ENCODE results near the gene TDRD3.
"Not testable (repeated sequence)": the region's sequence is repeated elsewhere in the genome, so short reads cannot be mapped to it uniquely, and the experiment has no call there.

The TDRD3 gene

DNA sequence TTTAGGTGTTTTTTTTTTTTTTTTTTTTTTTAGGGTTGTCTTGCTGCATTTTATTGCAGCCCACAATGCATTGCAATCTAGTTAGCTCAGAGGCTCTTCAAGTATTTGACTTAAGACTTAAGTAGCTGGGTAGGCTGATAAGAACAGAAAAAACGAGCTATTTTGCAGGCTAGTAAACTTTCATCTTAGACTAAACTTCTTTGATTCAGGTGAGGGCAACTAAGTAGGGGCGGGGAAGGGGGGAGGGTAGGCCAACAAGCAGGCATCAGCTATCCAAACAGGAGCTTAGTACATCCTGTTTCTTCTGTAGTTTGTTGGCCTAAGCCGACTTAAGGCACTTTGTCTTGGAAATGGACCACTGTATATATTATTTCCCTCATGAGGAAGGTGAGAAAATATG, 4.9 kb upstream of the TDRD3 start:
- Histone ChIP-seq H3K9ac (ENCODE audit: insufficient read length) (no peak overlapping the region), H3K4me3 (no peak overlapping the region), H3K9me3 (ENCODE audit: low read depth, low read length) (no peaks in the 10 kb centered on the region), H3K36me3 (ENCODE audit: insufficient read depth, low read length) (no peaks in the 10 kb centered on the region), H3K27ac (no peak overlapping the region)
- no peak for DNase-seq (ENCODE audit: low read depth, low spot score)
- TF ChIP-seq EZH2 (IDR thresholded peaks at IDR 0.05) = no peak

DNA sequence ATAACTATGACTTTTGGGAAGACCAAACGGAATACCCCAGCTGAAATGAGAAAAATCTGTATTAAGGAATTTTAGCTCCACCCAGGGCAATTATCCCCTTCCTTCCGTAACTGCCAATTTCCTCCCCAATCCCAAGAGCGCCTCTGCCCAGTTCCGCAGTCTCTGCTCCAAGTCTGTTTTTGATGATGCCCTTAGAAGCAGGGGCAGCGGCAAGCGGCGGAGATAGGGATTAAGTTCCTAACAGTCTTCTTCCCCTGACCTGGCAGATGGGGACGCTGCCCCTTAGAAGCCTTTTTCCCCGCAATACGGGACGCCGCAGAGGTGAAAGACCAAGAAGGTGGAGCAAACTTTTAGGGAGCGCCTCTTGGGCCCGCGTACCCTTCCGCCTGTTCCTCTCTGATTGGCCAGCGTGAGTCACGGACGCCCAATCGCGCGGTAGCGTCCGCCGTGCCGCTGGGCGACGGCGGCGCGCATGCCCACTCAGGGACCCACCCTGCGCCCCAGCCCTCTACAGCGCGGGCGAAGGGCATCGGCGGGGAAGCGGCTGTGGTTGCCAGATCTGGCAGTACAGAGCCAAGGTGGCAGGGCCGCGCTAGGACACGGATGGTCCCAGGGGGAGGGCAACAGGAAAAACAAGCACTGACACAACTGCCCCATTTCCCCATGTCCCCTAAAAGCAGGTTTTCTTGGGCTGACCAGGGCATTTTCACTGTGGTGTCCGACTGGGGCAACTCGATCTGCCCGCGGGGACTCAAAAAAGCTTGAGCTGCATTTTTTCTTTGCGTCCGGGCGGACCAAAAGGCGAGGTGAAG, 843 bp upstream of the TDRD3 start:
- peak overlapping the region; percentile 92 for H3K4me3 ChIP-seq
- no peaks in the 10 kb centered on the region for H3K9me3 ChIP-seq (ENCODE audit: low read depth, low read length)
- H3K27ac ChIP-seq = peak overlapping the region; percentile 92
- H3K9ac ChIP-seq (ENCODE audit: insufficient read length) = peak overlapping the region; percentile 94
- no peak for TF ChIP-seq FOXP2 (optimal IDR thresholded peaks at IDR 0.05; ENCODE audit: control extremely low read depth, extremely low read length, insufficient read depth)
- TF ChIP-seq POLR2AphosphoS5 (IDR thresholded peaks at IDR 0.05; ENCODE audit: borderline replicate concordance, low read depth, low read length) = peak; percentile 94
- no peaks in the 10 kb centered on the region for H3K36me3 ChIP-seq (ENCODE audit: insufficient read depth, low read length)
- DNase-seq (ENCODE audit: low read depth, low spot score) = peak; percentile 72

DNA sequence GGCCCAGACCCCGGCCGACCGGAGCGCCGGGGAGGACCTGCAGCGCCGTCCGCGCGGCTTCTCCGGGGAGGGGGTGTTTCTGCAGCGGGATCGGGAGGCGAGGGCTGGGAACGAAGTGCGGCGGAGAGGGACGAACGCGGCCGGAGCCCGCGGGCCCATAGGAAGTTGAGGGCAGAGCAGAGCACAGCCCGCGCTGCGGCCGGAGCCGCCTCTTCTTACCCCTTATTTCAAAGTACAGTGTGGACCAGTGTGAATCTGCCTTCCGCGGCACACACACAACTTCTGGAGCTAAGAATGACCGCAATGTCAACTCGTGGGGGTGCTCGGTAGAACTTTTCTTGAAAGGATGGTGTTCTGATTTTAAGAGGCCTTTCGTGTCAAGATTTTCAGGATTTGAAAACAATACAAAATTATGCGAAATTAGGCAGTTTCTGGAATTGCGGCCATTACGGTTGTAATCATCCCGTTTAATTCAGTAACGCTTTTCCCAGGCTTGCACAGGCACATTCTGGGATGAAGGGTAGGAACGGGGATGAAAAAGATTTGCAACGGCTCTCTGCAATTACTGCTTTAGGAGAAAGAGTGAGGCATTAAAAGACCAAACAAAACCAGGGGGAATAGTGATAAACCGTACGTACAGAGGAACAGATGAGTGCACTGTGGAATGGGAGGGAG, 821 bp downstream of the TDRD3 start:
- Histone ChIP-seq H3K27ac (peak overlapping the region; percentile 91), H3K9ac (ENCODE audit: insufficient read length) (peak overlapping the region; percentile 94), H3K9me3 (ENCODE audit: low read depth, low read length) (no peaks in the 10 kb centered on the region), H3K36me3 (ENCODE audit: insufficient read depth, low read length) (no peaks in the 10 kb centered on the region), H3K4me3 (peak overlapping the region; percentile 92)
- TF ChIP-seq FOXP2 (optimal IDR thresholded peaks at IDR 0.05; ENCODE audit: control extremely low read depth, extremely low read length, insufficient read depth) (no peak), POLR2AphosphoS5 (IDR thresholded peaks at IDR 0.05; ENCODE audit: borderline replicate concordance, low read depth, low read length) (0 out of 2 replicates have a peak, but pooled peaks have one; percentile 11)
- DNase-seq (ENCODE audit: low read depth, low spot score) = no peak

DNA sequence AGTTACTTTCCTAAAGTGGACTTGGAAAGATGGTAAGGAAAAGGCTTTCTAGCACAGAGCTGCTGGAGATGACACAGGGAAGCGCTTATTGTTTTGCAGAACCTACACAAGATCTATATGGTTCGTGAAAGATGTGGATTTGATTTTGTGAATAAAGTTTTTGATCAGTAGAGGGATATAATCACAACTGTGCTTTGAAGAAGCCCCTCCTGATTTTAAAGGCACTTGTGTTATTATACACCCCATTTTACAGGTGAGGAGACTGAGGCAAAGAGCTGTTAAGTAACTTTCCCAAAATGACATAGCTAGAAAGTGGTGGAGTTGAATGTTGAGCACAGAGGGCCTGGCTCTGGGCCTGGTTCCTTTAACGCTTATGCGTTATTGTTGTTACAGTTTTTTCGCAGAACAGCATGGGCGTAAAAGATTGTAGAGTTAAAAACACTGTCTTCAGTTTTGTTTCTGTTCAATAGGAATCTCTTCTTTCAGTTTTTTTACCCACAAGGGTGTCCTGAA, 1.4 kb downstream of the TDRD3 start:
- Histone ChIP-seq H3K27ac (peak overlapping the region; percentile 91), H3K9ac (ENCODE audit: insufficient read length) (peak overlapping the region; percentile 94), H3K36me3 (ENCODE audit: insufficient read depth, low read length) (no peaks in the 10 kb centered on the region), H3K9me3 (ENCODE audit: low read depth, low read length) (no peaks in the 10 kb centered on the region), H3K4me3 (peak overlapping the region; percentile 92)
- TF ChIP-seq POLR2AphosphoS5 (IDR thresholded peaks at IDR 0.05; ENCODE audit: borderline replicate concordance, low read depth, low read length) (0 out of 2 replicates have a peak, but pooled peaks have one; percentile 9), EZH2 (IDR thresholded peaks at IDR 0.05) (no peak)
- no peak for DNase-seq (ENCODE audit: low read depth, low spot score)

DNA sequence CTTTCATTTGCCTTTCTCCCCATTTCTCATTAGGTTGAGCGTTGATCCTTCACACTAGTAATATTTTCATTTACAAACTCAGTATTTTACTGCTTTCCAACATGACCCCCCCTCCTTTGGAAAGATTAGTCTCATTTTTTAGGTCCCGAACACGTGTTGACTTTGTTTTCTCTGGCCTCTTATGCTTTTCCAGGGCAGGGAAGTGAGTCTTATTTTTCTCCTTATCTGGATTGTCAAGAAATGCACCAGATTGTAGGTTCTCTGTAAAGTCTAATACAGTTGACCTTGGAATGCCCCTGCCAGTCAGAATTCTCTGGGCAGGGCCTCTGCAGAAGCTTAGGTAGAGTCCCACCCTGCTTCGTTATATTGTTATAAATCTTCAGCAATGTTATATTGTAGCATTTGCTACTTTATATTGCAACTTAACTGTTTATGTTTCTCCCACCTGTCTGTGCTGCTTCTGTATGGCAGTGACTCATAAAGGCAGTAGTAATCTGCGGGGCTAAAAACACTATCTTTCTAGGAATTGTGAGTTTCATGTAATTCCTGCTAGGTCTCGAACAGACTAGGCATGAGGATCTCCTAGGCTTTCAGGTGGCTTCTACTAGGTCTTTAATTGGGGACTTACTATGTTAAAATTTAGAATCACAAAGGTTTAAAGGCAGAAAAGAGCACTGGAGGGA, 2.0 kb downstream of the TDRD3 start:
- no peaks in the 10 kb centered on the region for H3K9me3 ChIP-seq (ENCODE audit: low read depth, low read length)
- H3K9ac ChIP-seq (ENCODE audit: insufficient read length) = peak overlapping the region; percentile 94
- no peaks in the 10 kb centered on the region for H3K36me3 ChIP-seq (ENCODE audit: insufficient read depth, low read length)

DNA sequence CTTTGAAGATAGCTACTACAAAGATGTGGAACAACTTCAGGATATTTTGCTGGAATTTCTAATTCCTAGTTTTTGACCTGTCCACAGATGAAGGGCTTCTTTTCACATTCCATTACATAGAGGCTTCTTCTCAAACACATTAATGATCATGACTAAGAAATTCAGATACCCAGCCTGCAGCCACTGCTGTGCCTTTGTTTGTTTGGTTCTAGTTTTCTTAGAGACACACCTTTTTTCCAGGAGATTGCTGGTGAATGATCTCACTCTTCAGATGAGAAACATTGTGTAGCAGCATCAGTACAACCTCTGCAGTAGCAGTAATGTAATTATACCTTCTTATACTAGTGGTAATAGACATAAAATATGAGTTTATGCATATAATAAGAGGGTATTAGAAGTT, 5.0 kb downstream of the TDRD3 start:
- Histone ChIP-seq H3K27ac (peak overlapping the region; percentile 7; the same call in 1 of the 2 replicates), H3K9ac (ENCODE audit: insufficient read length) (no peak overlapping the region), H3K36me3 (ENCODE audit: insufficient read depth, low read length) (peaks cover under 1% of the 10 kb centered on the region; the same call in 1 of the 2 replicates), H3K9me3 (ENCODE audit: low read depth, low read length) (no peaks in the 10 kb centered on the region), H3K4me3 (no peak overlapping the region)
- DNase-seq (ENCODE audit: low read depth, low spot score) = no peak
- TF ChIP-seq EZH2 (IDR thresholded peaks at IDR 0.05) (no peak), POLR2AphosphoS5 (IDR thresholded peaks at IDR 0.05; ENCODE audit: borderline replicate concordance, low read depth, low read length) (no peak), FOXP2 (optimal IDR thresholded peaks at IDR 0.05; ENCODE audit: control extremely low read depth, extremely low read length, insufficient read depth) (no peak)

More for the DNA sequence above, 2.0 kb downstream of the TDRD3 start:
- DNase-seq (ENCODE audit: low read depth, low spot score) = no peak
- peak overlapping the region; percentile 92 for H3K4me3 ChIP-seq
- TF ChIP-seq EZH2 (IDR thresholded peaks at IDR 0.05) (no peak), POLR2AphosphoS5 (IDR thresholded peaks at IDR 0.05; ENCODE audit: borderline replicate concordance, low read depth, low read length) (no peak), FOXP2 (optimal IDR thresholded peaks at IDR 0.05; ENCODE audit: control extremely low read depth, extremely low read length, insufficient read depth) (no peak)
- peak overlapping the region; percentile 91 for H3K27ac ChIP-seq

DNA sequence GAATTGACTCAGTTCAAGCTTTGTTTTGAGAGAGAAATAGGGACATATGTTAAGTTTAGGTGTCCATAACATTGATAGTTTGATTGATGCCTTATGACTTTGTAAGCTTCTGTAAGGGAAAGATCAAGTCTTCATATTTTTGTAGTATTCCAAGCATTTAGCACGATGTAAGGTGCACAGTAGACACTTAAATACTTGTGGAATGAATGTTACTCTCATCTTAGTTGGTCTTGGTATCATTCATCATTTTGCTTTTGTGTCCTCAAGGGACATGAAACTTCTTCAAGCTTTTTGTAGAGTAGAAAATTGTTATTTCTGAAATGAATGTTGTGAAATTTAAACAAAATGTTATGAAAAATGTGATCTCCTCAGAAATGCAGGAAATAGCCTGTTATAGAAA, 10.1 kb downstream of the TDRD3 start:
- H3K9ac ChIP-seq (ENCODE audit: insufficient read length) = no peak overlapping the region
- H3K36me3 ChIP-seq (ENCODE audit: insufficient read depth, low read length) = peaks cover 13% of the 10 kb centered on the region; the same call in 1 of the 2 replicates
- no peak for TF ChIP-seq EZH2 (IDR thresholded peaks at IDR 0.05)
- no peak for TF ChIP-seq POLR2AphosphoS5 (IDR thresholded peaks at IDR 0.05; ENCODE audit: borderline replicate concordance, low read depth, low read length)
- TF ChIP-seq FOXP2 (optimal IDR thresholded peaks at IDR 0.05; ENCODE audit: control extremely low read depth, extremely low read length, insufficient read depth) = no peak
- no peaks in the 10 kb centered on the region for H3K9me3 ChIP-seq (ENCODE audit: low read depth, low read length)
- H3K27ac ChIP-seq = no peak overlapping the region
- no peak overlapping the region for H3K4me3 ChIP-seq
- no peak for DNase-seq (ENCODE audit: low read depth, low spot score)

DNA sequence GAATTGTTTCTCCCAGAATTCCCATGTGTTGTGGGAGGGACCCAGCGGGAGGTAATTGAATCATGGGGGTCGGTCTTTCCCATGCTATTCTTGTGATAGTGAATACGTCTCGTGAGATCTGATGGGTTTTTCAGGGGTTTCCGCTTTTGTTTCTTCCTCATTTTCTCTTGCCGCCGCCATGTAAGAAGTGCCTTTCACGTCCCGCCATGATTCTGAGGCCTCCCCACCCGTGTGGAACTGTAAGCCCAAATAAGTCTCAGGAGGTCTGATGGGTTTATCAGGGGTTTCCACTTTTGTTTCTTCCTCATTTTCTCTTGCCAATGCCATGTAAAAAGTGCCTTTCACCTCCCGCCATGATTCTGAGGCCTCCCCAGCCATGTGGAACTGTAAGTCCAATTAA, 10.8 kb downstream of the TDRD3 start:
- not testable (repeated sequence) for H3K9me3 ChIP-seq (ENCODE audit: low read depth, low read length); H3K9ac ChIP-seq (ENCODE audit: insufficient read length); H3K4me3 ChIP-seq; DNase-seq (ENCODE audit: low read depth, low spot score); H3K27ac ChIP-seq
- H3K36me3 ChIP-seq (ENCODE audit: insufficient read depth, low read length) = peaks cover 13% of the 10 kb centered on the region; the same call in 1 of the 2 replicates

DNA sequence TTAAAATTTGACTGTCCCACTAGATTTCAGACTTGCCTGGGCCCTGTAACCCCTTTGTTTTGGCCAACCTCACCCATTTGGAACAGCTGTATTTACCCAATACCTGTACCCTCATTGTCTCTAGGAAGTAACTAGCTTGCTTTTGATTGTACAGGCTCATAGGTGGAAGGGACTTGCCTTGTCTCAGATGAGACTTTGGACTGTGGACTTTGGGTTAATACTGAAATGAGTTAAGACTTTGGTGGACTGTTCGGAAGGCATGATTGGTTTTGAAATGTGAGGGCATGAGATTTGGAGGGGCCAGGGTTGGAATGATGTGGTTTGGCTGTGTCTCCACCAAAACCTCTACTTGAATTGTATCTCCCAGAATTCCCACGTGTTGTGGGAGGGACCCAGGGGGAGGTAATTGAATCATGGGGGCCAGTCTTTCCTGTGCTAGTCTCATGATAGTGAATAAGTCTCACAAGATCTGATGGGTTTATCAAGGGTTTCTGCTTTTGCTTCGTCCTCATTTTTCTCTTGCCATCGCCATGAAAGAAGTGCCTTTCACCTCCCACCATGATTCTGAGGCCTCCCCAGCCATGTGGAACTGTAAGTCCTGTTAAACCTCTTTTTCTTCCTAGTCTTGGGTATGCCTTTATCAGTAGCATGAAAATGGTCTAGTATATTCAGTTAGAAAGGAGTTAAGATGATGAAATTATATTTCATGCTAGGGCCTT, 12.7 kb downstream of the TDRD3 start:
- not testable (repeated sequence) for H3K9me3 ChIP-seq (ENCODE audit: low read depth, low read length); H3K9ac ChIP-seq (ENCODE audit: insufficient read length); DNase-seq (ENCODE audit: low read depth, low spot score); H3K4me3 ChIP-seq
- peaks cover 13% of the 10 kb centered on the region; the same call in 1 of the 2 replicates for H3K36me3 ChIP-seq (ENCODE audit: insufficient read depth, low read length)
- H3K27ac ChIP-seq = 0 out of 2 replicates have a peak overlapping the region, but pooled peaks have one; percentile 59
